HPDE6-E6E7 (cell line): ENCODE data around the gene SLAMF6.
A peak's percentile ranks its signal among the peaks of the same experiment; 100 is the strongest.
"Not testable (repeated sequence)": the region's sequence is repeated elsewhere in the genome, so short reads cannot be mapped to it uniquely, and the experiment has no call there.

ENCODE experiments used
- DNase-seq: peaks from one replicate; pipeline ENCODE4 v3.0.0; 2011; ENCODE audit warnings: missing footprints; ENCODE audit errors: extremely low spot score

The SLAMF6 gene

DNA sequence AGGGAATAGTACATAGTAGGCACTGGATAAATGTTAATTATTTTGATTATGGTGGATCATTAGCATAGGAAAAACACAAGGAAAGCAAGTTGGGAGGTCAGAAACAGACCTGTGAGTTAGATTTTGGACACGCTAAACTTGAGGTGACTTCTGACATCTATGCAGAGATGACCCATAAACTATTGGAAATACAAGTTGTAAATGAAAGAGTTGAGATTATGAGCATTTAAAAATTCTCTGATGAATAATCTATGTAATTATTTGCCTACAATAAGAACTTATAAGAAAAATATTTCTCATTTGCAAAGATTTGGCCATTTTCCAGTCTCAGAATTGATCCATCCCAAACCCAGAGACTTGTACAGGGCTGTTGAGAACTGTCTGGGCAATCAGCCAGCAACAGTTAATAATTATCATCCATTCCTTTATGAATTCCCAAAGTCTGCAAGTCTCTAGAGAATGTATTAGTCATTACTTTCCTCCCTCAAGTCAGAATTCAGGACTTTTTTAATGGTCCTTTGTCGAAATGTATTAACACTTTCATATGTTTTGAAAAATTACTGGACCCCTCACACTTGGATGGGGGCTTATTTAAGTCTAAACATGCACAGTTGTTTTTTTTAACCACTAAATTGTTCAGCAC lies 19.4 kb upstream of the SLAMF6 start:
- DNase-seq: peak; percentile 53

- no peak for DNase-seq
These were observed 18.7 kb upstream of the SLAMF6 start for GRCh38 chr1:160541622-160542302.

DNA sequence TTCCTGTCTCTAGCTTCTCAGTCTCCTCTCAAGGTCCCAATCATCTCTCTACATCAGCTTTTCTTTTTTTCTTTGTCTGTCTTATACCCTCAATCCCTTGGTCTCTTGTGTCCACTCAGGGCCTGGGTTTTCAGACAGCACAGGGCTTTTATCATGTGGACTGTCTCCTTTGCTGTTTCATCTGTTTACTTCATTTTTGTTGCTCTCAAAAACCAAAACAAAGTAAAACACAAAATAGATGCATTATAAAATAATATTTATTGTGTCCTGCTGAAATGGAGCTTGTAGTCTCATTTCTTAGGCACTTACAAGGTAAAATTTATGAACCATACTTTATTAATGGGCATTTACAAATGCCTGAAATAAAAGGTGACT lies 17.8 kb upstream of the SLAMF6 start:
- DNase-seq: no peak

DNA sequence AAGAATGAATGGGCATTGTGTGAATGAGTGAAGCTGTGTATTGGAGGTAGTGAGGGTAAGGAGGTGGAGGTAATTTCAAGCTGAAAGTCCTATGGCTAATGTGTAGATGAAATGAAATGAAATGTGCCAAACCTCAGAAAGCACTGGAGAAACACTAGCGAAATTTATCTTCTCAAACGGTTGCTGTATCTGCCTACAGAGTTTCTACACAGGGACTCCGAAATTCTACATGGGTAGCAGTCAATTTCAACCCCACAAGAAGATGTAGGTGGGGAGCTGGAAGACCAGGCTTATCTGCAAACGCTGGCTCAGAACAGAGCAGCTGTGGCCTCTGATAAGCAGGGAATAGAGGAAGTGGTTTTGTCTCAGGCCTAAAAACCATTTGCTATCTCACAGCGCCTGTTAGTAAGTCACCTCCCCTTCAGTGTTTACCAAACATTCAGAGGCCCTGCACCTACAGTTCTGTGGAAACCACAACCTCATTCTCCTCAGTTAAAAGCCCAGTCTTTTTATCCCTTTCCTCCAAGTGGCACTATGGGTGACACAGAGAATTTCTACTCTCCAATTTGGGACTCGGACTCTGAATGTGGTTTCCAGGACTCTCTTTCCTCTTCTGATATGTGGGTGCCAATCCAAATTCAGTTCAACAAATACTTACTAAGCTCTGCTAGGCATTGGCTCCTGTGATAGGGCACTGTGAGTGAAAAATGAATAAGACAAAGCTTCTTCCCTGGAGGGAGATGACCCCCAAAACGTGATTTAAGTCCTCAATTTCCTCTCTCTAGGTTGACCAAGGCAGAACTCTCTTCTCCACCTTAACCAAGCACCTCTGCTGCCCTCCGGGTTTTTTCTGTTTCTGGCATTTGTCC lies 17.2 kb upstream of the SLAMF6 start:
- no peak for DNase-seq

DNA sequence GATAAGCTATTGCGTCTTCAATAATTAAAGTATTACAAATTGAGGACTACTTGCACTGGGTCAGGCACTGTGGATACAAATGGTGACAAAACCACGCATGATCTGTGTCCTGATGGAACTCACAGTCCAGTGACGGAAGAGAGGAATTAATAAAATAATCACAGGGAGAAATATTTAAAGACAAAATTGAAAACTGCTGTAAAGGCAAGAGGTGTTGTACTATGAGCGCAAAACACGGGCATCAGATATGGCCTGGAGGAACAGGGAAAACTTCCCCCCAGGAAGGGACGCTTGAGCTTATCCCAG lies 16.6 kb upstream of the SLAMF6 start:
- no peak for DNase-seq

- no peak for DNase-seq
These were observed 16.1 kb upstream of the SLAMF6 start for GRCh38 chr1:160538985-160539651.

DNA sequence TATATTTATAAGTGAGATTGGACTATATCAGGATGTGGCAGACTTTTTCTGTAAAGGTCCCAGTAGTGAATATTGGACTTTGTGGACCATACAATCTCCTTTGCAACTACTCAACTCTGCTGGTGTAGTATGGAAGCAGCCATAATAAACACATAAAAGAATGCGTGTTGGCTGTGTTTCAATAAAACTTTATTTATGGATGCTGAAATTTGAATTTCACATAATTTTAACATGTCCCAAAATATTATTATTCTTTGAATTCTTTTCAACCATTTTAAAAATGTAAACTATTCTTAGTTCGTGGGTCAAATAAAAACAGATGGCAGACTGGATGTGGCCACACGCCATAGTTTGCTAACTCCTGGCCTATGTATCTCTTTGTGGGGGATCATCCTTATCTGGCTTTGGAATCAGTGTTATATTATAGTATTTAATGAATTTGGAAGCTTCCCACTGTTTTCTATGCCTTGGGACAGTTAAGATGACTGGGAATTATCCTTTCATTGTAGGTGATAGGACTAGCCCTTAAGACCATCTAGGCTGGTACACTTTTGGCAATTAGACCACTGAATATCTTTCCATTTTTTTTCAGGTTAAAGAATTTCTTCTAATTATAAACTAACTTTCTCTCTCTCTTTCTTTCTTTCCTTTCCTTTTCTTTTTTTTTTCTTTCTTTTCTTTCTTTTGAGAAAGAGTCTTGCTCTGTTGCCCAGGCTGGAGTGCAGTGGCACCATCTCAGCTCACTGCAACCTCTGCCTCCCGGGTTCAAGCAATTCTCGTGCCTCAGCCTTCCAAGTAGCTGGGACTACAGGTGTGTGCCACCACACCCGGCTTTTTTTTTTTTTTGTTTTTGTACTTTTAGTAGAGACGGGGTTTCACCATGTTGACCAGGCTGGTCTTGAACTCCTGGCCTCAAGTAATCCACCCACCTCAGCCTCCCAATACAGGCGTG lies 14.9 kb upstream of the SLAMF6 start:
- DNase-seq: no peak

- no peak for DNase-seq
These were observed 12.0 kb upstream of the SLAMF6 start for GRCh38 chr1:160534823-160535605.

GRCh38 chr1:160532557-160532813 lies 9.4 kb upstream of the SLAMF6 start:
- DNase-seq: not testable (repeated sequence)

DNA sequence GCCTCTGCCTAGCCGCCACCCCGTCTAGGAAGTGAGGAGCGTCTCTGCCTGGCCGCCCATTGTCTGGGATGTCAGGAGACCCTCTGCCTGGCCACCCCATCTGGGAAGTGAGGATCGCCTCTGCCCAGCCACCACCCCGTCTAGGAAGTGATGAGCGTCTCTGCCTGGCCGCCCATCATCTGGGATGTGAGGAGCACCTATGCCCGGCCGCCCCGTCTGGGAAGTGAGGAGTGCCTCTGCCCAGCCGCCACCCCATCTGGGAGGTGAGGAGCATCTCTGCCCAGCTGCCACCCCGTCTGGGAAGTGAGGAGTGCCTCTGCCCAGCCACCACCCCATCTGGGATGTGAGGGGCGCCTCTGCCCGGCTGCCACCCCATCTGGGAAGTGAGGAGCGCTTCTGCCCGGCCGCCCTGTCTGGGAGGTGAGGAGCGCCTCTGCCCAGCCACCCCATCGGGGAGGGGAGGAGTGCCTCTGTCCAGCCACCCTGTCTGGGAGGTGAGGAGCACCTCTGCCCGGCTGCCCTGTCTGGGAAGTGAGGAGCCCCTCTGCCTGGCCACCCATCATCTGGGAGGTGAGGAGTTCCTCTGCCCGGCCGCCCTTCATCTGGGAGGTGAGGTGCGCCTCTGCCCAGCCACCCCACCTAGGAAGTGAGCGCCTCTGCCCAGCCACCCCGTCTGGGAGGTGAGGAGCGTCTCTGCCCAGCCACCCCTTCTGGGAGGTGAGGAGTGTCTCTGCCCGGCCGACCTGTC lies 8.9 kb upstream of the SLAMF6 start:
- DNase-seq: not testable (repeated sequence)

GRCh38 chr1:160529401-160529952 lies 6.4 kb upstream of the SLAMF6 start:
- not testable (repeated sequence) for DNase-seq

GRCh38 chr1:160523789-160524188 lies 734 bp upstream of the SLAMF6 start:
- not testable (repeated sequence) for DNase-seq

DNA sequence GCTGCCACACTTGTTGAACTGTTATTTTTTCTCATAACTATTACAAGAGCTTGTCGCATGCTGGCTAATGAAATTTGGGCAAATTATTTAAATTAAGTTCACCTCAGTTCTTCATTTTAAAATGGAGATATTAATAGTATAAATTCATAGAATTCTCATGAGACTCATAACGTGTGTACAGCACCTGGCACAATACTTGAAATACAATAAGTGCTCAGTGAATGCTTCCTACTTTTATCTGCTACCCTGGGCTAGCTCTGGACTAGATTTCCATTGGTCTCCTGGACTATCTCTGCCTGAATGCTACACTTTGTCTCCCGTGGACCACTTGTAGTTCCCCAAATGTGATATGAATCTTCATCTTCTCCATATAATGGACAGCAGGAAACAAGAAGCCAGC lies 919 bp downstream of the SLAMF6 start:
- no peak for DNase-seq

DNA sequence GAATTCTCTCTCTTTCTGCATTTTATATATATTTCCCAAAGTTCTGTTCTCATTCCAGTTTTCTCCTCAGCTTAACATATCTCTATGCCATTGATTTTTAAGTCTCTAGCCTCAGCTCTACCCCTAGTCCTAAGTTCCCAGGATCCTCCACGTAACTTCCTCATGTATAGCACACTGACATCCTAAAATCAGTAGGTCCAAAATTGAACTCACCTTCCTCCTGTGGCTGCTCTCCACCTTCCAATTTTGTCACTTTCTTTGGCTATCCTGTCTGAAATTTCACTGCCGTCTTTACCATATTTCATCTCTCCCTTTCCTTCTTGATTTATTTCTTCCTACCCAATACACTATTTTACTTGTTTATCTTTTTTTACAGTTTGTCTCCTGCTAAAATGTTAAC lies 1.5 kb downstream of the SLAMF6 start:
- DNase-seq: no peak

DNA sequence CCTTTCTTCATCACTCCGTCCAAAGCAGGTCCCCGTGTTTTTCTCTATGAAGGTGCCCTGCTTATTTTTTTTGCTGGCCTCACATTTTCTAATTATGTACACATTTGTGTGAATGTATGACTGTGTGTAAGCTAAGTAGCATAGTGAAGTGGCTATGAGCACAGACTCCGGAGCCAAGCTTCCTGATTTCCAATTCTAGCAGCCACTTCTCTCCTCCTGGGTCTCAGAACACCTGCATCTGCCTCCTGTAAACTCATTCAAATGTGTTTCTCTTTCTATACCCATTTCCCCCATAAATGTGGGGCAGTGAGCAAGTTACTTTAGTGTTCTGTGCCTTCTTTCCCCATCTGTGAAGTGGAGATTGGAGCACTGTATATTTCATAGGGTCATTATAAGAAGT lies 2.1 kb downstream of the SLAMF6 start:
- DNase-seq: no peak

DNA sequence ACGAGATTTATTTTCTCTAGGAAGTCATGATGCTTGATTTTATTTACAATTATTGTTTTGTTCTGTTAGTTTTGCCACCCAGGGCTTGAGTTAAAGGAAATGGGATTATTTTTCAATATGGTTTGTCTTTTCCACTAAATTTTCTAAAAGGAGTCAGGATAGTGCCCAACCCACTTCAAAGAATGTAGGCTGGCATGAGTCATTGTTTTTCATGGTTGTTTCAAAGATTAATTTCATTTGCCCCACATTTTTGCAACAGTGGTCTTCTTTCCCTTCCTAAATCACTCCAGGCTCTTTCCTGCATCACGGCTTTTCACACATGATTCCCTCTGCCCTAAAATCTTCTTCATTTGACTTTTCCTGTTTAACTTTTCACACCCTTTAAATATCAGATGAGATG lies 2.5 kb downstream of the SLAMF6 start:
- no peak for DNase-seq

DNA sequence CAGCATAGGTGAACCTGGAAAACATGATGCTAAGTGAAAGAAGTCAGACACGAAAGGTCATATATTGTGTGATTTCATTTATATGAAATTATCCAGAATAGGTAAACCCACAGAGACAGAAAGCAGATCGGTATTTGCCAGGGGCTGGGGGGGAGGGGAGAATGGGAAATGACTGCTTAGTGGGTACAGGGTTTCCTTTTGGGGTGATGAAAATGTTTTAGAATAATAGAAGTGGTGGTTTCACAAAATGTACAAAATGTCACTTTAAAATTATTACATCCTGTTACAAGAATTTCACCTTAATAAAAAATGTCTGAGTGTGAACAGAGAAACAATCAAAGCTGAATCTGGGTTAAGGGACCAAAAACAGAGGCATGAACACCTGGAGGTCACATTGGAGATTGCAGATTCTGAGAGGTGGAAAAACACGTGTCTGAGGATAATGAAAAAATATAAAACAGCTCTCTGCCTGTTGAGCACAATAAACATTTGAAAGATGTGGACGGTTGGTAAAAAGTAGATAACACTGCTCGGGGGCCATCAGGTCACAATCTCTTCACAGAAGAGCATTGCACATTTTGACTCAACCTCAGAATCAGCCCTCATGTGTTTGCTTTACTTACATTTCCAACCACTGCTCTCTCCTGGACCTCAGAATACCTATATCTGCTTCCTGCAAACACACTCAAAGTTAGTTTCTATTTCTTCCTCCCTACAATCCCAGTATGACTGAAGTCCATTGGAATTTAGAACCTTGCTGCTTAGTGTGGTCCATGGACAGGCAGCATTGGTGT lies 3.2 kb downstream of the SLAMF6 start:
- DNase-seq: no peak

DNA sequence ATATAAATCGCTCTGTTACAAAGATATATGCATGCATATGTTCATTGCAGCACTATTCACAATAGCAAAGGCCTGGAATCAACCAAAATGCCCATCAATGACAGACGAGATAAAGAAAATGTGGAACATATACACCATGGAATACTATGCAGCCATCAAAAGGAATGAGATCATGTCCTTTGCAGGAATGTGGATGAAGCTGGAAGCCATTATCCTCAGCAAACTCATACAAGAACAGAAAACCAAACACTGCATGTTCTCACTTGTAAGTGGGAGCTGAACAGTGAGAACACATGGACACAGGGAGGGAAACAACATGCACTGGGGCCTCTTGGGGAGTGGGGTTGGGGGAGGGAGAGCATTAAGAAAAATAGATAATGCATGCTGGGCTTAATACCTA lies 5.5 kb downstream of the SLAMF6 start:
- not testable (repeated sequence) for DNase-seq

DNA sequence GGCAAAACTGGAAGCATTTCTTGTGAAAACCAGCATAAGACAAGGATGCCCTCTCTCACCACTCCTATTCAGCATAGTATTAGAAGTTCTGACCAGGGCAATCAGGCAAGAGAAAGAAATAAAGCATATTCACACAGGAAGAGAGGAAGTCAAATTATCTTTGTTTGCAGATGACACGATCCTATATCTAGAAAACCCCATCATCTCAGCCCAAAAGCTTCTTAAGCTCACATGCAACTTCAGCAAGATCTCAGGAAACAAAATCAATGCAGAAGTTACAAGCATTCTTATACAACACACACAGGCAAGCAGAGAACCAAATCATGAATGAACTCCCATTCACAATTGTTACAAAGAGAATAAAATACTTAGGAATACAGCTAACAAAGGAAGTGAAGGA lies 7.1 kb downstream of the SLAMF6 start:
- DNase-seq: not testable (repeated sequence)
